Kidney capillary endothelial cell (primary cell): ENCODE results near the gene NR3C2.
A peak's percentile ranks its signal among the peaks of the same experiment; 100 is the strongest.

Experiments
- DNase-seq: peaks from one replicate; pipeline ENCODE4 v3.0.0-alpha.2; 2018; ENCODE audit warnings: low spot score

The NR3C2 gene

GRCh38 chr4:148434075-148434773, 8.0 kb downstream of the NR3C2 start:
- DNase-seq = no peak

DNA sequence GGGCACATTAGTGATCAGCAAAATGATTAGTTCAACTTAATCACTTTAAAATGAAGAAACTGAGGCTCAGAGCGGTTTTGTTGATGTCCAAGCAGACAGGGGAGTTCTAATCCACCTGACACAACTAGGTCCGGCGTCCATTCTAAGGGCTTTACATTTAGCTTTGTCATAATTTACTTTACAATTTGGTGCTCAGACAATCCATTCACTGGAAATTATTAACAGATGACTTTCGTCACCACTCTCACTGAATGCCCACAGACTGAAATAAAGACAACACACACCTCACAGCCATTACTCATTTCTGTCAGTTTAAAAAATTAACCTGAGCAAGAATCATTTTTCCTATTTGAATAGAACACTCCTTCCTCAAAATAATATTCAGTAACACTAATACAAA, 10.8 kb downstream of the NR3C2 start:
- DNase-seq = no peak

- DNase-seq = no peak
Measured at GRCh38 chr4:148430854-148431253, 11.4 kb downstream of the NR3C2 start.

DNA sequence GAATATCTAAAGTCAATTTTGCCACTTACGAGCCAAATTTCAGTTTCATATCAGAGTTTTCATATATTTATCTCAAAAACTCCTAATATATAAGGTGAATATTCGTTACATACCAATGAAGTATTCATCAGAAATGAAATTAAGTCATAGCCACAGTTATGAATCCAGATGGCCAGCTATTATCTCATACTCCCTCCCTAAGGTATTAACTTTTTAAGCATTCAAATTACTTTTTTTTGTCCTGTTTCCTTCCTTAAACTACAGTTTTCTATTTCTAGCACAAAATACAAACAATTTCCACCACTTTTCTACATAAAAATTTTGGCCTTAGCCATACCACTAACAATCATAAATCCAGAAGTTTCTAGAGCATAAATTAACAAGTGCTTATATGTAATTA, 13.0 kb downstream of the NR3C2 start:
- no peak for DNase-seq

GRCh38 chr4:148426643-148427042, 15.6 kb downstream of the NR3C2 start:
- DNase-seq = no peak

- no peak for DNase-seq
Measured at GRCh38 chr4:148425327-148426110, 16.7 kb downstream of the NR3C2 start.

- no peak for DNase-seq
Measured at GRCh38 chr4:148420397-148420796, 21.8 kb downstream of the NR3C2 start.

- DNase-seq = peak; percentile 2
Measured at GRCh38 chr4:148415500-148415899, 26.7 kb downstream of the NR3C2 start.

DNA sequence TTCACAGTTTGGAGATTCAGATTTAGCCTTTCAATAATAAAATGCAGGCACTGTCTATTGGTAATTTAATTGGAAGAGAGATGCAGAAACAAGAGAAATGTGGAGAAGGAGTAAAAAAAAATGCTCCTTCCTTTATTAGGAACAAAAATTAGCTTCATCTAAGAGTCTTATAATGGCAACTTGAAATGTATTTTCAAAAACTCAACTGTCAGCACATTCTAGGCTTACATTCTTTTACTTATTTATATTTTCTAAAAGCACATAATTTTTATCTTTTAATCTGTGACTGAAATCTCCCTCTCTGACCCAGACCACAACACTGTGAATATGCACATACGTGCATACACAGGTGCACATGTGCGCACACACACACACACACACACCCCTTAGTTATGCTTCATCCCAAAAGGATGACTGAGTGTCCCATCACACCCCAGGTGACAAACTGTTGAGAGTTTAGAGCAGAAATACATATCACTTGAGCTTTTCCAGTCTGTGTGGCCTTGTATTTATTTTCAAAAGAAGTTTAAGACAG, 29.7 kb downstream of the NR3C2 start:
- no peak for DNase-seq

DNA sequence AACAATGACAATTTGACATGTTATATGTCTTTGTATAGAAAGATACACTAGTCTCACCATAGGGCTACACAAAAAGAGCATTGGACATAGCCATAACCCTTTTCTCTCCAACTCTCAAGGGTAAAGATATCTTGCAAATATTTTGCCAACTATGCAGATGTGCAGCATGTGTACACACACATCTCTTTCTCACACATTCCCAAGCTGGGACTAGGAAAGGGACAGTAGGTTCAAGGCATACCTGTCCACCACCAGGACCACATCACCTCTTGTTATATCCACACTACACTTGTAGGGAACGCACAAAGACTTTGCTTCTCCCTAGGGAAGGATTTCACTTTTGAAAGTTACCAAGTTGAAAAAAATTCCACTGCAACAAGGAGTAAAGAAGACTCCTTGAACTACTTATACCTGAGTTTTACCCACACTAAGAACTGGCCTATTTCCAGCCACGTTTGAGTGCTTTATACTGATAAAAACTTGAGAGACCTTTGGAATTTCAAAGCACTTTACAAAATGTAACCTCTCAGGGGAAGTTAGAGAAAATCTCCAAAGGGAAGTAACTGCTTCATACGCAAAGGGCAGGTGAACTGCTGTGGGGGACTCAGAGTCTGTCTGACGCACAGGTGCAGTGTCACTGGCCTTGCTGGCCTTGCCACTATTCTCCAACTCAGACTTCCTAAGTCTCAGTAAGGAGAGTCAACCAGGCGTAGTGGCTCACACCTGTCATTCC, 36.9 kb downstream of the NR3C2 start:
- DNase-seq = no peak

DNA sequence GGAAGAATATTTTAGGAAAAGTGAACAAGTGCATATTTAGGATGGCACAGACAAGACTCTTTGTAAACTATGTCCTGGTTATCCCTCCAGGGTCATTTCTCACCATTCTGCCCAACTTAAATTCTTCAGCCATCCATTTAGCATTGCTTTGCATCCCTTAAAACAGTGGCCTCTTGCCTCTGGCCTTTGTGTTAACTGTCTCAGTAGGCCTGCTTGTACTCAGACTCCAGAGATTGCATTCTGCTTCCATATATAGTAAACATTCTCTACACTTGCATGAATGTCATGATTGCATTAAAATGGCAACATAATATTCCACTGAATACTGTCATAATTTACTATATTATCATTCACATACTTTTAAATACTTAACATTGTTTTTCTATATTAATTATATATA, 43.2 kb downstream of the NR3C2 start:
- no peak for DNase-seq

DNA sequence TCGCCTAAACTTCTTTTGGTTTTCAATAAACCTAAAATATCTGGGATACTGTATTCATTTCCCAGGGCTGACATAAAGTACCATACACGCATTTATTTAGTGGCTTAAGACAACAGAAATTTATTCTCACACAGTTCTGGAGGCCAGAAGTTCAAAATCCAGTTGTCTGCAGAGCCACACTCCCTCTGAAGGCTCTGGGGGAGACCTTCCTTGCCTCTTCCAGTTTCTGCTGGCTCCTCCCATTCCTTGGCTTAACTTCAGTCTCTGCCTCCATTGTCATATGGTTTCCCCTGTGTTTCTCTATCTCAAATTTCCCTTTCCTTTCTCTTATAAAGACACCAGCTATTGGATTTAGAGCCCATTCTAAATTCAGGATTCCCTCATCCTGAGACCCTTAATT, 44.4 kb downstream of the NR3C2 start:
- DNase-seq = no peak

DNA sequence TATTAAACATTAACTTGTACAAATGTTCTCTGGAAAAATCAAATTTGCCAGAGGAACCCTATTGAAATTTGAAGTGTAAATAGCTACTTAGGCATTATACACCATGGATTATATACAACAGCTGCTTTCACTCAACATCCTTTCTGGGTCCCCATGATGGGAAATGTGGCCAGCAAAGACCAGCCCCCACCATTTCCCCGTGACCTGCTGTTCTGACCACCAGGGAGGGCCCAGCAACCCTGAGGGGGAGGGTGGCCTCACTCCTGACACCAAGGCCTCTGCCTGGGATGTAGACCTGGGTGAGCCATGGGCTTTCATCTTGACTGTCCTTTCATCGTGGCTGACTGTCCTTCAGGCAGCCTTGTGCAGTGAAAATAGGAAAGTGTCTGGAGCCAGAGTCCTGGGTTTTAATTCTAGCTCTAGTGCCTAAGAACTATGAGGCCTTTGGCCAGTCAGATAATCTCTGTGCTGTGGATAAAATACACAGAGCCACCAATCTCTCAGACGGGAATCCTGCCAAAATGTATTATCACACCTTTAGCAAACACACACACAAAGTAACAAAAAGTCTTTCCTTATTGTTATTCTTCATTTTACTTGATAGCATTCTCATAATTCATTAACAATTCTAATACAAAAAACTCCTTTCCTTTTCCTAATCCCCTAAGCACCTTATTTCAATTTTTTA, 45.1 kb downstream of the NR3C2 start:
- DNase-seq = no peak

- DNase-seq = no peak
Measured at GRCh38 chr4:148395771-148396170, 46.4 kb downstream of the NR3C2 start.

GRCh38 chr4:148391056-148391455, 51.2 kb downstream of the NR3C2 start:
- no peak for DNase-seq

GRCh38 chr4:148390311-148390710, 51.9 kb downstream of the NR3C2 start:
- DNase-seq = no peak

DNA sequence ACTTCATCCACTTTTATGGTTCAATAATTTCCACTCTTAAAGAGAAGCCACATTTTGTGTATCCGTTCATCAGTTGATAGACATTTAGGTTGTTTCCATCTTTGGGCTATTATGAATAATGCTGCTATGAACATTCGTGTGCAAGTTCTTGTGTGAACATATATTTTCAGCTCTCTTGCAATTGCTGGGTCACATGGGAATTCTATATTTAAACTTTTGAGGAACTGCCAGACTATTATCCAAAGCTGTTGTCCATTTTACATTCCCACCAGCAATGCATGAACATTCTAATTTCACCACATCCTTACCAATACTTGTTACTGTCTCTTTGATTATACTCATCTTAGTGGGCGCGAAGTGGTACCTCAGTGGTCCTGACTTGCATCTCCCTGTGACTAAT, 61.9 kb downstream of the NR3C2 start:
- DNase-seq = no peak

- peak; percentile 65 for DNase-seq
Measured at GRCh38 chr4:148376151-148376550, 66.1 kb downstream of the NR3C2 start.

GRCh38 chr4:148375584-148375983, 66.6 kb downstream of the NR3C2 start:
- DNase-seq = no peak

DNA sequence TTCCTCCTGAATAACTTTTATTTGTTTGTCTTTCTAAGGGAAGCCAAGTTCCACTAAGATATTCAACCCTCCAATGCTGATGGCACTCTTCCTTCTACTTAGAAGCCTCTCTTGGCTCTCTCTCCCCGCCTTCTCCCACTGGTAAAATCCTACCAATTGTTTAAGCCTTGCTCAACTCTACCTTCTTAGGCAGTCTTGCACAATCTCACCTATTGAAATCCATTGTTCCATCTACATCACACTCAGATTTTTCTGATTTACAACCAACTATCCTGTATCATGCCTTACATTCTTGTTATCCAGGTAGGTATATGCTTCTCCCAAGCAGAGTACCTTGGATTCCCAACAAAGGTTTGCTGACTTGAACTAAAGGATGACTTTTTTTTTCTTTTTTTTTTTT, 69.1 kb downstream of the NR3C2 start:
- no peak for DNase-seq

DNA sequence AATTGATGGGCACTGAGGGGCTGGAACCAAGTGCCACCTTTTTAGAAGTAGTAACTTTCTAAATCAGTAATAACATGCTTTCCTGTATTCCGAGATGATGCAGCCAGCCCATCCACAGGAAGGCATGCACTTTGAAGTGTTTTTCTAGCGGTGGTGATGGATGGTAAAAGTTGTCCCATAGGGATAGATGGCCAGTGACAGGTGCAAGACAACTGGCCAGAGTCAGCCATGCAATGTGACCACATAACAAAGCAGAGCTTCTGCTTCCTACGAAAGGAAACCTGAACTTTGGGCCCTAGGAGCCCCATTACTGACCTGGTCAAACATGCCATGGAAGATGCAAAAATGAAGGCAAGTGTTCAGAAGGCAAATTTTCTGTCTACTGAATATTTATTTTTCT, 72.3 kb downstream of the NR3C2 start:
- DNase-seq = no peak

- DNase-seq = no peak
Measured at GRCh38 chr4:148367756-148368155, 74.5 kb downstream of the NR3C2 start.
